B cell (primary cell): ENCODE results near the gene ERC2.

Source experiments
- EZH2 ChIP-seq: IDR thresholded peaks from 2 replicates; pipeline ENCODE4 v1.6.1; 2012; ENCODE audit warnings: borderline replicate concordance, low read depth, mild to moderate bottlenecking, moderate library complexity, low read length; ENCODE audit not compliant: insufficient read depth, poor library complexity, severe bottlenecking
- TF ChIP-seq, protein P1 (sequence below): fragments of 200-600 bp; IDR thresholded peaks from one replicate; pipeline ENCODE4 v1.8.0; 2022; ENCODE audit warnings: antibody characterized with exemption, mild to moderate bottlenecking

GRCh38 chr3:56192001-56192400 is 276.3 kb downstream of the ERC2 start:
- TF ChIP-seq, protein P1, sequence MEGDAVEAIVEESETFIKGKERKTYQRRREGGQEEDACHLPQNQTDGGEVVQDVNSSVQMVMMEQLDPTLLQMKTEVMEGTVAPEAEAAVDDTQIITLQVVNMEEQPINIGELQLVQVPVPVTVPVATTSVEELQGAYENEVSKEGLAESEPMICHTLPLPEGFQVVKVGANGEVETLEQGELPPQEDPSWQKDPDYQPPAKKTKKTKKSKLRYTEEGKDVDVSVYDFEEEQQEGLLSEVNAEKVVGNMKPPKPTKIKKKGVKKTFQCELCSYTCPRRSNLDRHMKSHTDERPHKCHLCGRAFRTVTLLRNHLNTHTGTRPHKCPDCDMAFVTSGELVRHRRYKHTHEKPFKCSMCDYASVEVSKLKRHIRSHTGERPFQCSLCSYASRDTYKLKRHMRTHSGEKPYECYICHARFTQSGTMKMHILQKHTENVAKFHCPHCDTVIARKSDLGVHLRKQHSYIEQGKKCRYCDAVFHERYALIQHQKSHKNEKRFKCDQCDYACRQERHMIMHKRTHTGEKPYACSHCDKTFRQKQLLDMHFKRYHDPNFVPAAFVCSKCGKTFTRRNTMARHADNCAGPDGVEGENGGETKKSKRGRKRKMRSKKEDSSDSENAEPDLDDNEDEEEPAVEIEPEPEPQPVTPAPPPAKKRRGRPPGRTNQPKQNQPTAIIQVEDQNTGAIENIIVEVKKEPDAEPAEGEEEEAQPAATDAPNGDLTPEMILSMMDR = no peak
- TF ChIP-seq EZH2 = no peak
